SK-N-SH (cell line): ENCODE results near the gene GRIPAP1. TPM values are rescaled to one million over a fixed set of nuclear protein-coding genes. Genes with fewer than 3 reads are reported as not detected.

ENCODE experiments used
- CTCF ChIA-PET: fragments of 300-600, 350-600 bp; formaldehyde crosslinking; extraction: SDS; loops from one replicate; lab custom pipeline; 2021; lab: Yijun Ruan, JAX
- POLR2A ChIA-PET: fragments of 350-600 bp; sonication (Branson Sonifier 250); formaldehyde crosslinking; extraction: SDS; loops from one replicate; lab custom pipeline; 2020; ENCODE audit warnings: antibody characterized with exemption, inconsistent platforms; lab: Yijun Ruan, JAX
- DNase-seq: peaks from one replicate; pipeline ENCODE4 v3.0.0; 2012
- H2AFZ ChIP-seq: fragments of 200-600 bp; sonication (generic); 2 replicates; pipeline ENCODE4 v1.8.1; 2016; ENCODE audit warnings: antibody characterized with exemption, mild to moderate bottlenecking, low read depth
- H3F3A ChIP-seq: fragments of 200-600 bp; sonication (generic); replicated peaks from 2 replicates; pipeline ENCODE3; 2016; ENCODE audit warnings: antibody characterized with exemption, mild to moderate bottlenecking; ENCODE audit not compliant: insufficient read depth
- H3K27ac ChIP-seq, 2 experiments: fragments of 200-500 bp in 1 of 2; fragments of 200-600 bp in 1 of 2; sonication (Bioruptor generic) in 1 of 2; sonication (generic), shearing (Covaris generic) in 1 of 2; 2 replicates each; pipeline versions ENCODE4 v1.5.1 to v1.6.1; 2014 to 2016; ENCODE audit warnings: low read depth in 2 of 2, inconsistent platforms in 1 of 2, low read length in 1 of 2, mild to moderate bottlenecking in 1 of 2, mixed read lengths in 1 of 2
- H3K27me3 ChIP-seq: fragments of 200-600 bp; sonication (generic), shearing (Covaris generic); 2 replicates; pipeline ENCODE4 v1.6.1; 2016; ENCODE audit warnings: mixed run types; ENCODE audit not compliant: insufficient read depth
- H3K36me3 ChIP-seq, 2 experiments: fragments of 200-500 bp in 1 of 2; fragments of 200-600 bp in 1 of 2; sonication (Bioruptor generic) in 1 of 2; sonication (generic) in 1 of 2; replicated peaks in 1 of 2; 2 replicates each; pipeline versions ENCODE3 to v1.5.1; 2014 to 2016; ENCODE audit warnings: low read length in 1 of 2, mild to moderate bottlenecking in 1 of 2; ENCODE audit not compliant: insufficient read depth in 2 of 2, control insufficient read depth in 1 of 2
- H3K4me1 ChIP-seq, 2 experiments: fragments of 200-500 bp in 1 of 2; fragments of 200-600 bp in 1 of 2; sonication (Bioruptor generic) in 1 of 2; sonication (generic), shearing (Covaris generic) in 1 of 2; 2 replicates each; pipeline versions ENCODE4 v1.5.1 to v1.6.1; 2014 to 2016; ENCODE audit warnings: low read depth in 1 of 2, low read length in 1 of 2, mixed run types in 1 of 2; ENCODE audit not compliant: insufficient read depth in 2 of 2, control insufficient read depth in 1 of 2
- H3K4me2 ChIP-seq: fragments of 200-600 bp; sonication (generic), shearing (Covaris generic); 2 replicates; pipeline ENCODE4 v1.6.1; 2017; ENCODE audit warnings: mixed run types
- H3K4me3 ChIP-seq, 2 experiments: fragments of 200-500 bp in 1 of 2; fragments of 200-600 bp in 1 of 2; sonication (Bioruptor generic) in 1 of 2; sonication (generic), shearing (Covaris generic) in 1 of 2; 2 replicates each; pipeline versions ENCODE4 v1.5.1 to v1.8.1; 2014 to 2016; ENCODE audit warnings: low read depth in 2 of 2, inconsistent platforms in 1 of 2, low read length in 1 of 2, mild to moderate bottlenecking in 1 of 2, mixed read lengths in 1 of 2, moderate library complexity in 1 of 2
- H3K79me2 ChIP-seq: fragments of 200-600 bp; sonication (generic); 2 replicates; pipeline ENCODE4 v1.8.1; 2017; ENCODE audit warnings: mild to moderate bottlenecking; ENCODE audit not compliant: insufficient read depth
- H3K9ac ChIP-seq: fragments of 200-600 bp; sonication (generic); 2 replicates; pipeline ENCODE4 v1.6.1; 2017; ENCODE audit warnings: mixed run types
- H3K9me2 ChIP-seq: fragments of 200-600 bp; sonication (generic); 2 replicates; pipeline ENCODE4 v1.6.1; 2017; ENCODE audit warnings: mixed run types
- H3K9me3 ChIP-seq: fragments of 200-600 bp; sonication (generic); 2 replicates; pipeline ENCODE4 v1.6.1; 2017; ENCODE audit warnings: mixed run types, mild to moderate bottlenecking, moderate library complexity
- H4K20me1 ChIP-seq: fragments of 200-600 bp; sonication (generic); 2 replicates; pipeline ENCODE4 v1.6.1; 2017; ENCODE audit warnings: mild to moderate bottlenecking, mixed run types; ENCODE audit not compliant: insufficient read depth
- ELF1 ChIP-seq: IDR thresholded peaks from 2 replicates; pipeline ENCODE4 v1.4.0; 2012
- EZH2phosphoT487 ChIP-seq: fragments of 200-600 bp; sonication (generic); IDR thresholded peaks from 2 replicates; pipeline ENCODE4 v1.6.1; 2017; ENCODE audit warnings: low read depth, mixed run types, mild to moderate bottlenecking, antibody characterized with exemption, moderate library complexity, borderline replicate concordance
- FOSL2 ChIP-seq: IDR thresholded peaks from 2 replicates; pipeline ENCODE4 v1.4.0; 2012; ENCODE audit warnings: low read depth, mild to moderate bottlenecking, moderate library complexity, borderline replicate concordance
- FOXJ3 ChIP-seq: sonication (generic); formaldehyde crosslinking; IDR thresholded peaks from 2 replicates; pipeline ENCODE4 v1.5.1; 2020; ENCODE audit warnings: mild to moderate bottlenecking, missing genetic modification reagents
- JUND ChIP-seq: IDR thresholded peaks from 2 replicates; pipeline ENCODE4 v1.4.0; 2012
- MAX ChIP-seq: IDR thresholded peaks from 2 replicates; pipeline ENCODE4 v1.4.0; 2012; ENCODE audit warnings: low read depth
- MEF2A ChIP-seq: IDR thresholded peaks from 2 replicates; pipeline ENCODE4 v1.4.0; 2012; ENCODE audit warnings: low read depth, borderline replicate concordance
- MXI1 ChIP-seq: IDR thresholded peaks from 2 replicates; pipeline ENCODE4 v1.6.1; 2012; ENCODE audit warnings: mild to moderate bottlenecking, low read depth, low read length, improper control_type of control experiment
- NFIC ChIP-seq: IDR thresholded peaks from 2 replicates; pipeline ENCODE4 v1.4.0; 2012; ENCODE audit warnings: borderline replicate concordance
- RCOR1 ChIP-seq: fragments of 150-350 bp; IDR thresholded peaks from 2 replicates; pipeline ENCODE4 v1.6.1; 2017; ENCODE audit warnings: antibody characterized with exemption, low read length
- REST ChIP-seq: IDR thresholded peaks from 2 replicates; pipeline ENCODE4 v1.6.1; 2012; ENCODE audit warnings: mild to moderate bottlenecking, low read depth, low read length, moderate library complexity
- RFX5 ChIP-seq: IDR thresholded peaks from 2 replicates; pipeline ENCODE4 v1.6.1; 2012; ENCODE audit warnings: mild to moderate bottlenecking, improper control_type of control experiment, low read length
- SMC3 ChIP-seq: IDR thresholded peaks from 2 replicates; pipeline ENCODE4 v1.6.1; 2012; ENCODE audit warnings: low read depth, low read length, improper control_type of control experiment
- USF1 ChIP-seq: IDR thresholded peaks from 2 replicates; pipeline ENCODE4 v1.4.0; 2012; ENCODE audit warnings: low read depth, borderline replicate concordance
- USF2 ChIP-seq: fragments of 150-350 bp; IDR thresholded peaks from 2 replicates; pipeline ENCODE4 v1.6.1; 2017; ENCODE audit warnings: antibody characterized with exemption, low read length, low read depth, borderline replicate concordance
- ZBTB33 ChIP-seq: IDR thresholded peaks from 2 replicates; pipeline ENCODE4 v1.4.0; 2012; ENCODE audit warnings: low read depth, borderline replicate concordance
- WGBS: methylation state at CpG from one replicate; pipeline ENCODE4 v1.1.6; 2017; ENCODE audit warnings: low lambda C conversion rate; 5-methylcytosine and 5-hydroxymethylcytosine counted together
- polyA plus RNA-seq, 3 experiments: library from polyadenylated mRNA; depleted of rRNA; stranded (reverse); fragments of >200 nt; gene quantifications; 2 replicates each; pipeline ENCODE4 v1.2.3, GENCODE V29; 2012

GRIPAP1 gene
- polyA plus RNA-seq, 1 of the 3 experiments (the other 2 are of a cell fraction): 63.6 TPM

GRCh38 chrX:49030283-49030682, 28.2 kb upstream of the GRIPAP1 start:
- H2AFZ ChIP-seq: no peak overlapping the region
- DNase-seq: no peak
- no peaks in the 10 kb centered on the region for H3K4me1 ChIP-seq
- no peaks in the 10 kb centered on the region for H3F3A ChIP-seq
- H3K9ac ChIP-seq: no peak overlapping the region
- H3K4me3 ChIP-seq: no peak overlapping the region
- no peaks in the 10 kb centered on the region for H3K9me3 ChIP-seq
- H3K79me2 ChIP-seq: peaks cover 4% of the 10 kb centered on the region; the same call in 1 of the 2 replicates
- no peaks in the 10 kb centered on the region for H3K9me2 ChIP-seq
- ChIA-PET POLR2A (no interaction called here), CTCF (no interaction called here)
- H3K27me3 ChIP-seq: no peaks in the 10 kb centered on the region; the same call in 1 of the 2 replicates
- H3K36me3 ChIP-seq: peaks cover 0 to 8% of the 10 kb centered on the region in 2 experiments
- H3K4me2 ChIP-seq: no peak overlapping the region
- no peaks in the 10 kb centered on the region for H4K20me1 ChIP-seq
- 85% methylated on average over 4 of the region's 6 CpGs for WGBS
- no peak overlapping the region for H3K27ac ChIP-seq
- TF ChIP-seq MEF2A (no peak), FOSL2 (no peak), MAX (no peak), ELF1 (no peak), NFIC (no peak), RCOR1 (no peak), JUND (no peak), USF2 (no peak), REST (no peak), USF1 (no peak), ZBTB33 (no peak), RFX5 (no peak), FOXJ3 (CRISPR knock-in tag) (no peak), MXI1 (no peak), EZH2phosphoT487 (no peak), SMC3 (no peak)
